Activated T-helper 17 cell treated with anti-CD3 and anti-CD28 coated beads, Interleukin-2, amount 50 U/mL, for 72 hours (primary cell): ENCODE data around the gene CIB2. TPM values are rescaled to one million over a fixed set of nuclear protein-coding genes. Genes with fewer than 3 reads are reported as not detected.

Source experiments
- ATAC-seq: fragments of 150-1000 bp; cut with Tn5 transposase; replicated peaks from 2 replicates; pipeline ENCODE4 v1.10.0; 2021; ENCODE audit warnings: mild to moderate bottlenecking, moderate library complexity
- H3K27ac Mint-ChIP-seq: one replicate; pipeline ENCODE4 v1.8.0; 2022; ENCODE audit warnings: mixed read lengths
- H3K27me3 Mint-ChIP-seq: one replicate; pipeline ENCODE4 v1.8.0; 2022; ENCODE audit warnings: mixed read lengths
- H3K36me3 Mint-ChIP-seq: one replicate; pipeline ENCODE4 v1.8.0; 2022; ENCODE audit warnings: low read depth, mild to moderate bottlenecking, mixed read lengths
- H3K4me1 Mint-ChIP-seq: one replicate; pipeline ENCODE4 v1.8.0; 2022; ENCODE audit warnings: mixed read lengths
- H3K4me3 Mint-ChIP-seq: one replicate; pipeline ENCODE4 v1.8.0; 2022; ENCODE audit warnings: mild to moderate bottlenecking, mixed read lengths
- H3K9me3 Mint-ChIP-seq: one replicate; pipeline ENCODE4 v1.8.0; 2022; ENCODE audit warnings: mixed read lengths
- total RNA-seq, 2 donors: library from RNA; stranded (reverse); gene quantifications; one replicate each; pipeline ENCODE4 v1.2.3, GENCODE V29; 2022

CIB2 gene
- 1 to 10 TPM in 1 of 2 donors, under 1 TPM in 1; 0.65 to 1.7 TPM for total RNA-seq

DNA sequence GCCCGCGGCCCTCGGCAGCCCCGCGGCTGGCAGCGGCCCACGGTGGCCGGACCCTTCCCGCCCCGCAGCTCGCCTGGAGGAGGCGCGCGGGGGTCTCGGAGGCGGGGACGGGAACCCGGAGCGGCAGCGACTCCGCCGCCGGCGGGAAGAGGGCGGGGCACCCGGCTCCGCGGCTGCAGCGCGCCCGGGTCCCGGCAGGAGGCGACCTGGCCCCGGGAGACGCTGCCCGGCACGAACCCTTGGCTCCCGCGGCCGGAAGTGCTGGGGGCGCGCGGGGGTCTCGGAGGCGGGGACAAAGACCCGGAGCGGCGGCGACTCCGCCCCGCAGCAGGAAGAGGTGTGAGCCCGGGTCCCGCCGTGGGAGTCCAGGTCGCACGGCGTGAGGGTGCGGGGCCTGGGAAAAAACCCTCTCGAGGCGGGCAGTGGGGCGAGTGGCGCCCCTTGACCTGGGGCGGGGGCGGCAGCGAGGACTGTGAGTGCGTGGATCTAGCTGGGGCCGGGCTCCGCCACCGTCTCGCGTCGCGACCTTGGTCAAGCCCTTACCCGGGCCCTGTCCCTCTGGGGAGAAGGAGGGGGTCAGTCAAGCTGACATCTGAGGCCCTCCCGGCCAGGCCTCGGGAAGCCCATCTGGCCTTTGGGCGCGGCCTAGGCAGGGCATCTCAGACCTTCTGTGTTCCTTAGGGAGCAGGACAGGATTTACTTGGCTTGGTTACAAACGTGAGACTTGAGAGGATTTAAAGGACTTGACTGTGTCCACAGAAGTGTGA lies at the start of gene CIB2:
TSS of gene CIB2 (minus strand) at position 151 of the 767 bp plus-strand sequence. CDS start 230 bp downstream, outside the sequence.
- Mint-ChIP-seq H3K36me3 (no peaks in the 10 kb centered on the region), H3K4me1 (peaks cover 4% of the 10 kb centered on the region), H3K27me3 (no peaks in the 10 kb centered on the region), H3K27ac (peak within 1 kb of the TSS; percentile 84), H3K4me3 (peak within 1 kb of the TSS; percentile 84), H3K9me3 (no peaks in the 10 kb centered on the region)
- peak; percentile 91 for ATAC-seq

DNA sequence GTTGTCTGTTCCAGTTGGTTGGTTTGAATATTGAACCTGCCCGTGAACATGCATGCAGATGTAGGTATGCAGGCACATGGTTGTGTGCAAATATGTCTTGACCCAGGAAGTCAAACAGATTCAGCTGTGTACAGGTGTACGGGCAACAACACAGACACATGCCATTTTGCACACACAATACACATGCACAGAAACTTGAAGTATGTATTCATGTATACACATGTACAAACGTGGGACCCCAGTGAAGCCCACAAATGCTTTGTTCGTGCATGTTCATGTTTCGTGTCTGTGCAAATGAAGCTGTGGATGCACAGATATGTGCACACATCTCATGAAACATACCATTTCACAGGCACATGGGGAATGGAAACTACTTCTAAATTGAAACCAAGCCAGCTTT lies 48.7 kb upstream of the CIB2 start:
- Mint-ChIP-seq H3K27ac (no peak overlapping the region), H3K9me3 (no peaks in the 10 kb centered on the region), H3K36me3 (no peaks in the 10 kb centered on the region), H3K4me1 (no peaks in the 10 kb centered on the region), H3K4me3 (no peak overlapping the region), H3K27me3 (peaks cover 2% of the 10 kb centered on the region)
- no peak for ATAC-seq

DNA sequence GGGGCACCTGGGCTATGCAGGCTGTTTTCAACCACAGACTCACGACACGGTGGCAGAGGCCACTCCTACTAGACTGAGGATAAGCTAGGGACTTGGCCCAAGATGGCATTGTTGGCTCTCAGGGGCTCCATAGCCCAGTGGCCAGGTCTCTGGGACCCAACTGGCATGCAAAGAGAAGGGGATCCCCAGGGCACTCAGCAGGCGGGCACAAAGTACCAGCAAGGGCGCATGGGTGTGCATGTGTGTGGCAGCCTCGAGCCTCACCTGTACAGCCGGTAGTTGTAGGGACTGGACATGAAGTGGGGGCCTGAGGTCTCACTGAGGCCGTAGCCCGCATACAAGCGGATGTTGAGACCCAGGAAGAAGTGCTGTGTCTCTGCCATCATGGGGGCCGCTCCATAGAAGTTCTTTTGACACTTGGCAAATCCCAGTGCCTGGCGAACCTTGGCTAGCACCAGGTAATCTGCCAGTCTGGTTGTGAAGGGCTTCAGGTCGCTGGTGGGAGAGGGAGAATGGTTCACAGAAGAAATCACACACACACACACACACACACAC lies 48.1 kb upstream of the CIB2 start:
- no peak for ATAC-seq
- H3K27ac Mint-ChIP-seq: no peak overlapping the region
- H3K4me1 Mint-ChIP-seq: no peaks in the 10 kb centered on the region
- no peaks in the 10 kb centered on the region for H3K9me3 Mint-ChIP-seq
- no peak overlapping the region for H3K4me3 Mint-ChIP-seq
- no peaks in the 10 kb centered on the region for H3K27me3 Mint-ChIP-seq
- no peaks in the 10 kb centered on the region for H3K36me3 Mint-ChIP-seq

DNA sequence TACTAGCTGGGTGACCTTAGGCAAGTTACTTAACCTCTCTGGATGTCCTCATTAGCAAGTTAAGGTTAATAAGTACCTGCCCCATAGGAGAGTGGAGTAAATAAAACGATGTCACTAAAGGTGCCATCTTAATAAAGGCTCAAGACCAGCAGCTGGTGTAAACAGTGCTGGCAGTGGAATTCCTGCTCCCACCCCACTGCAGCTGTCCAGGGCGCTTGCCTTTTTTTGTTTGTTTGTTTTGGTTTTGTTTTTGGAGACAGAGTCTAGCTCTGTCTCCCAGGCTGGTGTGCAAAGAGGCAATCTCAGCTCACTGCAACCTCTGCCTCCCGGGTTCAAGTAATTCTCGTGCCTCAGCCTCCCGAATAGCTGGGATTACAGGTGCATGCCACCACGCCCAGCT lies 46.8 kb upstream of the CIB2 start:
- Mint-ChIP-seq H3K36me3 (no peaks in the 10 kb centered on the region), H3K4me3 (no peak overlapping the region)

DNA sequence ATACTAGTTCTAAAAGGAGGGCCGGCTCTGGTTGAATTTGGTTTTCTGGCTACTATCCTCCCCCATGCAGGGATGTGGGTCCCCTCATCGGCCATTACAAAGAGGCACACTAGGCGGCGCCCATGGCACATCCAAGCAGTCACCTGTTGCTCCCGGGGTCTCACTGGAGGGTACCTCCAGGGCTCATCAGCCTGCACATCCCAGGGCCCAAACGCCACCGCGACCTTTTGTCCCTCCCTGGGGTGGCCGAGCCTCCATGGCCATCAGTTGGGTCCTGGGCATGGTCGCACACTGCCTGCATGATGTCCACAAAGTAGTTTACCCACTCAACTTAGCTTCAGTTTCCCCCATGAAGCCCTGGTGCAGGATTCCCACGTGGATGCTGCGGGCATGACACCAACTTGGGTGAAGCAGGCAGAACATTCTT lies 46.2 kb upstream of the CIB2 start:
- no peaks in the 10 kb centered on the region for H3K9me3 Mint-ChIP-seq
- H3K4me1 Mint-ChIP-seq: no peaks in the 10 kb centered on the region
- H3K27ac Mint-ChIP-seq: no peak overlapping the region
- peak; percentile 42 for ATAC-seq
- H3K4me3 Mint-ChIP-seq: no peak overlapping the region
- peaks cover 4% of the 10 kb centered on the region for H3K36me3 Mint-ChIP-seq
- no peaks in the 10 kb centered on the region for H3K27me3 Mint-ChIP-seq

More for the DNA sequence above, 46.8 kb upstream of the CIB2 start:
- no peak overlapping the region for H3K27ac Mint-ChIP-seq
- H3K4me1 Mint-ChIP-seq: no peaks in the 10 kb centered on the region
- H3K9me3 Mint-ChIP-seq: no peaks in the 10 kb centered on the region
- no peaks in the 10 kb centered on the region for H3K27me3 Mint-ChIP-seq
- ATAC-seq: no peak

DNA sequence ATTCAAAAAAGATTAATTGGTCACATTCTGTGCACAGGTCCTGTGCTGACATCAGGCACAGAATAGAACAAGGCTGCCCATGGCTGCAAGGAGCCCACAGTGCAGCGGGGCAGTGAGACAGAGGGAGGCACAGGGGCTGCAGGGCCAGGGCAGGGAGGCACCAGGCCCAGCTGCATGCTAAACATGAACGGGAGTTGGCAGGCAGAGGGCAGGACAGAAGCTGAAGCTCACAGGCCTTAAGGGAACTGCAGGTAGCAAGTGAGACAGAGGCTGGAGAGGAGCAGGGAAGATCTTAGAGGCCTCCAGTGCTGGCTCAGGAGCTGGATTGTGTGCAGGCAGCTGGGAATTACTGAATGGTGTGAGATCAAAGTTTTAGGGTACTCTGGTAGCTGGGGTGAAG lies 44.1 kb upstream of the CIB2 start:
- ATAC-seq: no peak
- no peak overlapping the region for H3K4me3 Mint-ChIP-seq
- H3K36me3 Mint-ChIP-seq: peaks cover 25% of the 10 kb centered on the region
- H3K4me1 Mint-ChIP-seq: no peaks in the 10 kb centered on the region
- H3K27me3 Mint-ChIP-seq: no peaks in the 10 kb centered on the region
- H3K9me3 Mint-ChIP-seq: no peaks in the 10 kb centered on the region
- H3K27ac Mint-ChIP-seq: no peak overlapping the region

DNA sequence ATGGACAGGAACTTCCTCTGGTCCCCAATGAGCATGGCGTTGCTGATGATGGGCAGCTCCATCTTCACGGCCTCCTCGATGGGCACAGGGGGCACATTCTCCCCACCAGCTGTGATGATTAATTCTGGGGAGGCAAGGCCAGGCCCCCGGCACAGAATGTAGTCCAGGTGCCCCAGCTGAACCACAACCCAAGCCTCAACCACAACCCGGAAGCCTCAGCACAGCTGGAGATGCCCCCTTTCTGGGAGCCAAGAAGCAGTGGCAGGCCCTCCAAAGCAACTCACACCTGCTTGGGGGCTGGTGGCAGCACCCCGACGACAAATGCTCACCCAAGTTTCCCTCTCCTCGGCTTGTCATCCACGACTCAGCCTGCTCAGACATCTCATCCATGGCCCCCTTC lies 43.2 kb upstream of the CIB2 start:
- no peak for ATAC-seq
- H3K4me1 Mint-ChIP-seq: no peaks in the 10 kb centered on the region
- H3K27me3 Mint-ChIP-seq: no peaks in the 10 kb centered on the region
- peak overlapping the region; percentile 6 for H3K27ac Mint-ChIP-seq
- peaks cover 34% of the 10 kb centered on the region for H3K36me3 Mint-ChIP-seq
- no peaks in the 10 kb centered on the region for H3K9me3 Mint-ChIP-seq
- no peak overlapping the region for H3K4me3 Mint-ChIP-seq

DNA sequence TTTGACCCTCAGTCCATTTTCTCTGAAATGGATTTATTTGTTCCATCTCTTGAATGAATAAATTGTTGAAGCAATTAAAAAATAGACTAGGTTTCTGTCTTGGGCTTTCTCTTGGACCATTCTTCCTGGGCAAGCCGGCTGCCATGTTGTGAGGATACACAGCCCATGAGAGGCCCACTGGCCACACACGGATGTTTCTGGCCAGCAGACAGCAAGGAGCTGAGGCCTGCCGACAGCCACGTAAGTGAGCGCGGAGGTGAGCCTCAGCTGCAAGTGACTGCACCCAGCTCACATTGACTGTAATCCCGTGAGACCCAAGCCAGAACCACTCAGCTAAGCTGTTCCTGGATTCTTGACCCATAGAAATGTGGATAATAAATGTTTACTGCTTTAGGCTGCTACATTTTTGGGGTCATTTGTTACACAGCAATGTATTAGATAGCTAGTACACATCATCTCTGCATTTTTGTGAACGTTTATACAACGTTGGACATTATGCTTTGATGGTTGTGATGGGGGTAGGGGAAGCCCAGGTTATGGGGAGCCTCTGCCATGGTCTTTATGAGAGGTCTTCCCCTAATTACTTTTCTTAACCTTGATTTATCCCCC lies 40.7 kb upstream of the CIB2 start:
- H3K36me3 Mint-ChIP-seq: peaks cover 57% of the 10 kb centered on the region
- ATAC-seq: no peak
- H3K4me3 Mint-ChIP-seq: no peak overlapping the region
- no peaks in the 10 kb centered on the region for H3K9me3 Mint-ChIP-seq
- no peaks in the 10 kb centered on the region for H3K4me1 Mint-ChIP-seq
- H3K27me3 Mint-ChIP-seq: no peaks in the 10 kb centered on the region
- no peak overlapping the region for H3K27ac Mint-ChIP-seq

DNA sequence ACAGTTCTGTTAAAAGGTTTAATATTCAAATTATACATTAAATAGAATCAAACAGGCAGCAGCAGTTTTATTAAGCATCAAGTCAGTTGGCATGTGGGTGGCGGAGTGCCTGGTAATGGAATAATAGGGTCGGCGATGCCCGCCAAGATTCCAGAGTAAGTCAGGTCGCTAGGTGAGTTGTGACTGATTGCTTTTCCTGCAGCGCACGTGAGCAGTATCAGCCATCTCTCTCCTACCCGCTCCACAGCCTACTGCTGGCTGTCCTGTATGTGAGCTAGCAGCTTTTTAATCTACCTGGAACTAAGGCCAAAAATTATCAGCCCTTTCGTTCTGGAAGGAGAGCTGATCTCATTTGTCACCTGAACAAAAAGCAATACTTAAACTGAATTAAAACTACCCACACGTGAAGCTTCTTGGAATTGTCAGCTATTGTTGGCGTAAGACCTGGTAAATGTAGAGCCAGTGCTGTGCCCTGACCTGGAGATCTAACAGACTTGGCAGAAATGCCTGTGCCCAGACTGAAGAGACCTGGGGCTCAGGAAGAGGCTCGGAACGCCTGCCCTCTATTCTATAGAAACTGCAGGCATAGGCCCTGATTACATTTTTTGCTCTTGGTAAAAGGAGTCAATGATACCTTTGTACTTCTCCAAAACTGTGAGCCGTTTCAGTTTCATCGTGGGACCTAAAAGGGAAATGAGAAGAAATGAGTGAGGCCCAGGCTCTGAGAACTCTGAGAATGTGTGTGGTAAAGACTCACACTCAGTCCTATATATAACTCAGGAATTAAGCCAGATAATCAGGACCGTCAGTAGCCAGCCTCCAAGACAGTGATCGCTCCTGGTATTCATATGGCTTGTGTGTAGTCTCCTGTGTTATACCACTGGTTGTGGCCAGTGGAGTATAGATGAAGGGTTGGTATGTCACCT lies 39.9 kb upstream of the CIB2 start:
- Mint-ChIP-seq H3K27ac (no peak overlapping the region), H3K36me3 (peaks cover 66% of the 10 kb centered on the region), H3K4me1 (no peaks in the 10 kb centered on the region), H3K27me3 (no peaks in the 10 kb centered on the region), H3K4me3 (no peak overlapping the region), H3K9me3 (no peaks in the 10 kb centered on the region)
- no peak for ATAC-seq

DNA sequence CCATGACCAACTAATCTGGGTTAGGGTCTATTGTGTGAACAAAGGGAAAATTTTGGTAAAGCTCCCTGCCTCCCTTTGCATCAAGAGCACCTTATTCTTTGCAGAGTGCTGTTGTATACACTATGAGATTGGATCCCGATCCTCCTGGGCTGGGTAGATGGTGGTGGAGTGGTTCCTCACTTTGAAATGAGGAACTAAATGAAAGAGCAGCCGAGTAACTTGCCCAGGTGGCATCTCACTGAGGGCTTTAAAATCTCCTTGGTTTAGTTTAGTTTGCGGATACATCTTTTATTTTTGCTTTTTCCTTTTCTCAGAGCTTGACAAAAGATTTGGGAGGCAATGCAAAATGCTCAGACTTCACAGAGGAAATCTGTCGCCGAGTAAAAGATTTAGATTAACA lies 37.4 kb upstream of the CIB2 start:
- Mint-ChIP-seq H3K4me1 (no peaks in the 10 kb centered on the region), H3K27ac (peak overlapping the region; percentile 38), H3K27me3 (no peaks in the 10 kb centered on the region), H3K9me3 (no peaks in the 10 kb centered on the region), H3K36me3 (peaks cover 90% of the 10 kb centered on the region), H3K4me3 (no peak overlapping the region)
- ATAC-seq: no peak

DNA sequence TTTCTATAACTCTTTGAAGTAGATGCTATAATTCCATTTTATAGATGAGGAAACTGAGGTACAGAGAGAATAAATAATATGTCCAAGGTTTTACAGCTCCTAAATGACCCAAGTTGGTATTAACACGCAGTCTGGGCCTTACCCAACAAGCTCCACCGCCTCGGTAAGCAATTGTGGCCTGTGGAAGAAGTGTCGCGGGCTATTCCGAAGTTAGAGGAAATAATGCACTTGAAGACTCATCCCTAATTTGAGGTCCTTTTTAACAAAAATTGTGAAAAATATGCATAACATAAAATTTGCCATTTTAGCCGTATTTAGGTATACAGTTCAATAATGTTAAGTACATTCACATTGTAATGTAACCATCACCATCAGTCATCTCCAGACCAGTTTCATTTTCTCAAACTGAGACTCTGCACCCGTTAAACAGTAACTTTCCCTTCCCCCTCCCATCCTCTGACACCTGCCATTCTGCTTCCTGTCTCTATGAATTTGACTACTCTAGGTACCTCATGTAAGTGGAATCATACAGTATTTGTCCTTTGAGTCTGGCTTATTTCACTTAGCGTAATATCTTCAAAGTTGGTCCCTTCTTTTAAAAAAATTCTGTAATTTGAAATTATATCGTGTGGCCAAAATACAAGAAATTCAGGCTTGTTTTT lies 36.1 kb upstream of the CIB2 start:
- H3K4me1 Mint-ChIP-seq: no peaks in the 10 kb centered on the region
- H3K27me3 Mint-ChIP-seq: no peaks in the 10 kb centered on the region
- peaks cover 98% of the 10 kb centered on the region for H3K36me3 Mint-ChIP-seq
- peak overlapping the region; percentile 8 for H3K4me3 Mint-ChIP-seq
- ATAC-seq: peak; percentile 100
- H3K27ac Mint-ChIP-seq: peak overlapping the region; percentile 77
- no peaks in the 10 kb centered on the region for H3K9me3 Mint-ChIP-seq

DNA sequence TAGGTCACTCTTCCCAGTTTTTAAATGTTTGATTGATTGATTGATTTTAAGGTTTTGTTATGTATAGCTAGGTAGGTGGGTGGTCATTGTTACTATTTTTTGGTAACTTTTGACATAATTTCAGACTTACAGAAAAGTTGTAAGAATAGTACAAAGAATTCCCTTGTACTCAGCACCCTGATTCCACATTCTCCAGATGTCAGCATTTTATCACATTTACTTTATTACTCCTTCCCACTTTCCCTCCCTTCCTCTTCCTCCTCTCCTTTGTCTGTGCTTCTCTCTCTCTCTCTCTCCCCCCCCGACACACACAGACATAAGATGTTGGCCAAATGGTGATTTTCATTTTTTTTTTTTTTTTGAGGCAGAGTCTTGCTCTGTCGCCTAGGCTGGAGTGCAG lies 32.8 kb upstream of the CIB2 start:
- no peaks in the 10 kb centered on the region for H3K9me3 Mint-ChIP-seq
- peak overlapping the region; percentile 7 for H3K27ac Mint-ChIP-seq
- no peak for ATAC-seq
- peaks cover 92% of the 10 kb centered on the region for H3K36me3 Mint-ChIP-seq
- H3K4me1 Mint-ChIP-seq: no peaks in the 10 kb centered on the region
- no peaks in the 10 kb centered on the region for H3K27me3 Mint-ChIP-seq
- H3K4me3 Mint-ChIP-seq: no peak overlapping the region

DNA sequence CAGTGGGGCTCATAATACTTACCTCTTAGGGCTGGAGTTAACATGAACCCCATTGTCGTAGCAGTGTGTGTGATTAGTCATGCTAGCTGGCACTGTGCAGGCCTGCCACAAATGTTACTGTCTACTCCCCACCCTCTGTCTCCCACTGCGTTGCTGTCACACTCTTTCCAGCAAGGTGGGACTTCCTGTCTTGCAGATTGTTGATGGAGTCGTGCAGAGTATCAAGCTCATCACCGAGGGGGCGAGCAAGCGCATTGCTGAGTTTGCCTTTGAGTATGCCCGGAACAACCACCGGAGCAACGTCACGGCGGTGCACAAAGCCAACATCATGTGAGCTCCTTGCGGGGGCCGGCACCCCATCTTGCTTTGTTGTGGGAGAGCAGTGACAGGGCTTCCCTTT lies 30.8 kb upstream of the CIB2 start:
- H3K36me3 Mint-ChIP-seq: peaks cover 90% of the 10 kb centered on the region
- H3K9me3 Mint-ChIP-seq: no peaks in the 10 kb centered on the region
- H3K4me1 Mint-ChIP-seq: no peaks in the 10 kb centered on the region
- H3K27ac Mint-ChIP-seq: no peak overlapping the region
- no peak for ATAC-seq
- no peak overlapping the region for H3K4me3 Mint-ChIP-seq
- H3K27me3 Mint-ChIP-seq: no peaks in the 10 kb centered on the region

DNA sequence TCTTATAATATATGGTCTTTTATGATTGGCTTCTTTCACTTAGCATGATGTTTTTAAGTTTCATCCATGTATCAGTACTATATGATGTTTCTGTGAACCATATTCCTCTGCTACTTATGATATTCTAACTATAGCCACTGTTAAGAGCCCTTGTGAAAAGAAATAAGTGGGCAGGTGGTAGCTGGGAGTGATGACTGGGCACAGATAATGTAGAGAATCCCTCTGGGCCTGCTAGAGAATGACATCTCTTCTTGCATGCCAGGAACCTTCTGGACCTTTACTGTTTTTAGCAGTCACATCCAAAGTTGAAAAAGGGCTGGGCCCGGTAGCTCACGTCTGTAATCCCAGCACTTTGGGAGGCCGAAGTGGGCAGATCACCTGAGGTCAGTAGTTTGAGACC lies 28.1 kb upstream of the CIB2 start:
- Mint-ChIP-seq H3K4me1 (no peaks in the 10 kb centered on the region), H3K36me3 (peaks cover 88% of the 10 kb centered on the region), H3K9me3 (no peaks in the 10 kb centered on the region), H3K4me3 (no peak overlapping the region), H3K27me3 (no peaks in the 10 kb centered on the region), H3K27ac (no peak overlapping the region)
- no peak for ATAC-seq
